IPS DF 6.9 (cell line): Measurements from ENCODE around the gene FNIP2.

Source experiments
- DNase-seq: peaks from one replicate; pipeline ENCODE4 v3.0.0-alpha.2; 2013; ENCODE audit warnings: low read depth, low spot score
- H3K27ac ChIP-seq: one replicate; pipeline ENCODE4 v1.5.1; 2013; ENCODE audit warnings: low read length, control low read depth
- H3K27me3 ChIP-seq: 2 replicates; pipeline ENCODE4 v1.6.1; 2013; ENCODE audit warnings: mild to moderate bottlenecking, low read length; ENCODE audit not compliant: control insufficient read depth, insufficient read depth
- H3K36me3 ChIP-seq: 2 replicates; pipeline ENCODE4 v1.6.1; 2013; ENCODE audit warnings: low read length; ENCODE audit not compliant: control insufficient read depth, insufficient read depth
- H3K4me1 ChIP-seq: 2 replicates; pipeline ENCODE4 v1.6.1; 2013; ENCODE audit warnings: low read length; ENCODE audit not compliant: control insufficient read depth, insufficient read depth
- H3K4me3 ChIP-seq: 2 replicates; pipeline ENCODE4 v1.5.1; 2013; ENCODE audit warnings: mild to moderate bottlenecking, low read length
- H3K9me3 ChIP-seq: 2 replicates; pipeline ENCODE4 v1.6.1; 2013; ENCODE audit warnings: low read length, inconsistent platforms; ENCODE audit not compliant: control insufficient read depth, insufficient read depth
- WGBS: extraction: QIAGEN DNeasy Blood & Tissue Kit; methylation state at CpG from one replicate; pipeline ENCODE4 v1.1.7; 2013; ENCODE audit warnings: mixed read lengths, missing lambda C conversion rate; ENCODE audit not compliant: insufficient read length, insufficient coverage; 5-methylcytosine and 5-hydroxymethylcytosine counted together

FNIP2 gene

DNA sequence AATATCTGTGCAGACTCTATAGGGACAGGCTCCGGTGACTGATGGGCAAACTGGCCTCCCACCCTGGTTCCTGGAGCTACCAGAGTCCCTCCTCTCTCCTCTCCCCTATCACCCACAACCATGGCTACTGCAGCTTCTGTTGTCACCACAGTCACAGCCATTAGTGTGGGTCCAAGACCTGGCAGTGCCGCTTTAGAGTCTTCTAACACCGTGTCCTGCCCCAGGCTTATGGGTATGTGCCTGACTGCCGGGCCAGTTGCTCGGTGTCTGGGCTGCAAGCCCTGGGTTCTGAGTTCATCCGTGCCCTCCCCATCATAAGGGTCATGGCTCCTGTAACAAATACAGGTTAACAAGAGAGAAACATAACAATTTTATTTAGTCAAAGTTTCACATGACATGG is 85.4 kb downstream of the FNIP2 start:
- H3K9me3 ChIP-seq, result no peaks in the 10 kb centered on the region
- H3K36me3 ChIP-seq, result no peaks in the 10 kb centered on the region
- no peaks in the 10 kb centered on the region for H3K4me1 ChIP-seq
- DNase-seq, result no peak
- no CpG with 5 or more reads among the region's 6 CpGs for WGBS
- H3K27me3 ChIP-seq, result no peaks in the 10 kb centered on the region
- H3K27ac ChIP-seq, result no peak overlapping the region
- no peak overlapping the region for H3K4me3 ChIP-seq

DNA sequence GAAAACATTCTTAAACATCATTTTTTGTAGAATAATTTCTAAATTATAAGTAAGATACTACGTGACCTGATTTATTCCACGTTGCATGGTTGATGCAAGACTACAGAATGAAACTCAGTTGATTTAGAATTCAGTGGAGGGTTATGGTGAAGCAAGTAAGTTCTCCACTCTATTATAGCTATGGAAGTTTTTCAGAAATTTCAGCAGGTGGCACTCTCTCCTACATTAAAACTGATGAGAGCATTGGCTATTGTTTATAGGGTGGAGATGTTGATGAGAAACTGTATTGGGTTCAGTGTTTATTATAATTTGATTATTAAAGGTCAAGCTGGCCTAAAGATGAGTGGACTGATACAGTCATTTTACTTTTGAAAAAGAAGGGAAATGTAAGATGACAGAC is 88.0 kb downstream of the FNIP2 start:
- H3K27me3 ChIP-seq, result no peaks in the 10 kb centered on the region
- no peaks in the 10 kb centered on the region for H3K9me3 ChIP-seq
- no CpG with 5 or more reads among the region's 2 CpGs for WGBS
- no peak for DNase-seq
- H3K4me1 ChIP-seq, result no peaks in the 10 kb centered on the region
- H3K27ac ChIP-seq, result no peak overlapping the region
- H3K4me3 ChIP-seq, result no peak overlapping the region
- H3K36me3 ChIP-seq, result no peaks in the 10 kb centered on the region

DNA sequence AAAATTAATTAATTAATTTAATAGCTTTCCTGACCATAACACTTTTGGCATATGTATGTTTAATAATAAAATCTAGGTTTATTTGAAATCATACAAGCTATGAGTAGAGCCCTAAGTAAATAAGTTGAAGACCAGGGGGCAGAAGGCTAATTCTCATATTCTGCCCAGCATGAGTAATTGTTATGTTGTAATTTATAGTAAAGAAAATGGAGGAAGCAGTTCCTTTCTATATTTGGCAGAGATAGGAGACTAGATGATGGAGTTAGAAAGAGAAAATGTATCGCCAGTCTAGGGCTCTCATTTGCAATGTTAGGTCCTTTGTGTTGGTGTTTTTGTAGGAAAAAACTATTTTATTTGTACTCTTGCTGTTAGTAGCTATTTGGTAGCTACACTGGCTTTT is 89.1 kb downstream of the FNIP2 start:
- Histone ChIP-seq H3K4me1 (no peaks in the 10 kb centered on the region), H3K9me3 (no peaks in the 10 kb centered on the region), H3K27ac (no peak overlapping the region), H3K4me3 (no peak overlapping the region), H3K27me3 (no peaks in the 10 kb centered on the region), H3K36me3 (0 out of 2 replicates have a peak, but pooled peaks cover 2% of the 10 kb centered on the region)
- WGBS, result no CpG with 5 or more reads among the region's 1 CpG
- DNase-seq, result no peak

DNA sequence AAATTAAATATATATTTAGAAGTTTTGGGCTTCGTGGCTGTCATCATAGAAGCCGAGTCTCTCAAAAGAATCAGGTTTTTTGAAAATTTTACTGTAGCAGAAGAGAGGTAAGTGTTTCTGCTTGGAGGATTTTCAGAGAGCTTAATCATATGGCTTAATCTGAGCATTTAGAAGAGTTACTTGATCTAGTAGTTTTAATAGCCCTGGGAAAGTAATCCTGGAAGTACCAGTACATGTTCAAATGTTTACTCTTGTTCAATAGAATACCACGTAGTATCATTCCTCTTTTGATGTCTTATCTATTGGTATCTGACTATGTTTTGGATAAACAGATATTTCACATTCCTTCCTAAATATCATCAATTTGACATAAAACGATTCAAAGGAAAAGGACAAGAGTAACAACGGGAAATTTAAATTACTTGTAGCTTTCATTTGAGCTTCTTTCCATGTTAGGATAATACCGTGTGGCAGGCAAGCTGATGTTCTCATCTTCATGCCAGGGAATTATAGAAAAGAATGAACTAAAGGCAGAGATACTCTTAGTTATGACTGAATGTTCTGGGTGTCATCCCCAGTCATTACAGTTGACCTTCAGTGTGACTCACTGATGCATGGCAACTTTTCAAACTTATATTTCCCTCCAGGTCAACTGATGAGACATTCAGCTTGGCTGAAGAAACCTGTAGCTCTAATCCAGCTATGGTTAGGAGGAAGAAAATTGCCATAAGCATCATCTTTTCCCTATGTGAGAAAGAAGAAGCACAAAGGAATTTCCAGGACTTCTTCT is 89.8 kb downstream of the FNIP2 start:
- no CpG with 5 or more reads among the region's 6 CpGs for WGBS
- Histone ChIP-seq H3K9me3 (no peaks in the 10 kb centered on the region), H3K36me3 (0 out of 2 replicates have a peak, but pooled peaks cover 2% of the 10 kb centered on the region), H3K27ac (no peak overlapping the region), H3K4me3 (no peak overlapping the region), H3K4me1 (no peaks in the 10 kb centered on the region), H3K27me3 (no peaks in the 10 kb centered on the region)
- no peak for DNase-seq

DNA sequence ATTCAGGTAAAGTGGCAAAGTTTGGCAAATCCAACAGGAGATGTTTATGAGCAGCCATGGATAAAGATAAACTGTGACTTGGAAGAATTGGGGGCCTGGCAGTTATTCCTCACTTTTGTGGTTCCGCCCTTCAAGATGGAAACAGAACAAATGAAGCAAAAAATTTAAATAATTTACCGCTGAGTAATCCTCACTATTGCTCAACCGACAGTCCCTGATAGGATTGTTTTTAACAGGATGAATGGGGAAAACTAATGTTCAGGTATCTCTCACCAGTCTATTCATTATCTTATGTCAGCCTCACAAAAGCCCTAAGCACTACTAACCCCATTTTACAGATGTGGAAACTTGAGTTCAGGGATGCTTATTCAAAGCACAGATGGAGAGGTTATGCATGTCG is 90.8 kb downstream of the FNIP2 start:
- Histone ChIP-seq H3K9me3 (no peaks in the 10 kb centered on the region), H3K36me3 (0 out of 2 replicates have a peak, but pooled peaks cover 2% of the 10 kb centered on the region), H3K4me1 (no peaks in the 10 kb centered on the region), H3K27ac (no peak overlapping the region), H3K4me3 (no peak overlapping the region), H3K27me3 (no peaks in the 10 kb centered on the region)
- no peak for DNase-seq
- no CpG with 5 or more reads among the region's 4 CpGs for WGBS

DNA sequence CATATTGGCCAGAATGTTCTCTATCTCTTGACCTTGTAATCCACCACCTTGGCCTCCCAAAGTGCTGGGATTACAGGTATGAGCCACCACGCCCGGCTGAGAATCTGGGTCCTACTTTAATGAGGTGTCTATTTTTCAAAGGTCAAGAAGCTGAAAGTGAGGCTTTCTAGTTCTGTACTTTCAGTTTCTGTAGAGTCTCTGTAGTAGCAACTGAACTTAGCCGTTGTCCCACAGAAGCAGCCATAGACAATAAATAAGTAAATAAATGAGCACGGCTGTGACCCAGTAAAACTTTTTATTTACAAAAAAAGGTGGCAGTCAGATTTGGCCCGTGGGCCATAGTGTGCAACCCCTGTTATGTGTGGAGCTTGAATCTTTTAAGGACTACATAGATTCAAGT is 92.0 kb downstream of the FNIP2 start:
- Histone ChIP-seq H3K4me1 (no peaks in the 10 kb centered on the region), H3K36me3 (0 out of 2 replicates have a peak, but pooled peaks cover 2% of the 10 kb centered on the region), H3K27me3 (no peaks in the 10 kb centered on the region), H3K4me3 (no peak overlapping the region), H3K9me3 (no peaks in the 10 kb centered on the region), H3K27ac (no peak overlapping the region)
- no CpG with 5 or more reads among the region's 5 CpGs for WGBS
- DNase-seq, result no peak

DNA sequence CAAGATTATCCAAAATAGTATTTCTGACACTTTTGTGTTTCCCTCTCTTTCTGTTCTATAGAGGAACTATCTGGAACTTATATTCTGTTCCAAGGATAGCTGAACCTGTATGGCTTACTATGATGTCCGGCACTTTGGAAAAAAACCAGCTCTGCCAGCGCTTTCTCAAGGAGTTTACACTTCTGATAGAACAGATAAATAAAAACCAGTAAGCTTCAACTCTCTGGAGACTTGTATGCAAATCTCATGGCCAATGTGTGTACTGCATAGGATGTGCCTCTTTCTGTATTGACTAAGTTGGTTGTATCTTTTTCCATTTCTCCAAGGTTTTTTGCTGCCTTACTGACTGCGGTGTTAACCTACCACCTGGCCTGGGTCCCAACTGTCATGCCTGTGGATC is 92.5 kb downstream of the FNIP2 start:
- WGBS, result no CpG with 5 or more reads among the region's 3 CpGs
- no peak for DNase-seq
- Histone ChIP-seq H3K27me3 (no peaks in the 10 kb centered on the region), H3K27ac (no peak overlapping the region), H3K4me3 (no peak overlapping the region), H3K36me3 (0 out of 2 replicates have a peak, but pooled peaks cover 2% of the 10 kb centered on the region), H3K9me3 (no peaks in the 10 kb centered on the region), H3K4me1 (no peaks in the 10 kb centered on the region)

- Histone ChIP-seq H3K4me1 (no peaks in the 10 kb centered on the region), H3K27ac (no peak overlapping the region), H3K9me3 (no peaks in the 10 kb centered on the region), H3K27me3 (no peaks in the 10 kb centered on the region), H3K4me3 (no peak overlapping the region), H3K36me3 (0 out of 2 replicates have a peak, but pooled peaks cover 2% of the 10 kb centered on the region)
- no peak for DNase-seq
- no CpG with 5 or more reads among the region's 3 CpGs for WGBS
Observed at GRCh38 chr4:158861766-158862165, 92.9 kb downstream of the FNIP2 start.

DNA sequence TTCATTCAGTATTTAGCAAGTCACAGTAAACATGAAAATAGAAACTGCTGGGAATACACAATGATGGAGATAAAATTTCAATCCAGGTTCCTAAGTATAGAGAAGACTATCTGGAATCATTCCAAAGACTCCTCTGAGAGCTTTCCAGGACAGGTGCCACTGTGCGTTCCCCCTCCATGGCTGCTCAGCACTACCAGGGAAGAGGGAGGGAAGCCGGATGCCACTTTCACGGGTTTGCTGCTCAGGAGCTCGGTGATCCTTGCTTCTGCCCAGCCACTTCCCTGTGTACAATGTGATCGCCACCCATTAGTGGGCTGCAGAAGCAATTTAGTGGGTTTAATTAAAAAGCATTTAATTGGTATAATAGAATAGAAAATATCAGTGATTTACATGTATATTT is 94.5 kb downstream of the FNIP2 start:
- Histone ChIP-seq H3K4me1 (no peaks in the 10 kb centered on the region), H3K27me3 (no peaks in the 10 kb centered on the region), H3K4me3 (no peak overlapping the region), H3K27ac (no peak overlapping the region), H3K36me3 (0 out of 2 replicates have a peak, but pooled peaks cover 2% of the 10 kb centered on the region), H3K9me3 (no peaks in the 10 kb centered on the region)
- WGBS, result no CpG with 5 or more reads among the region's 5 CpGs
- DNase-seq, result no peak

DNA sequence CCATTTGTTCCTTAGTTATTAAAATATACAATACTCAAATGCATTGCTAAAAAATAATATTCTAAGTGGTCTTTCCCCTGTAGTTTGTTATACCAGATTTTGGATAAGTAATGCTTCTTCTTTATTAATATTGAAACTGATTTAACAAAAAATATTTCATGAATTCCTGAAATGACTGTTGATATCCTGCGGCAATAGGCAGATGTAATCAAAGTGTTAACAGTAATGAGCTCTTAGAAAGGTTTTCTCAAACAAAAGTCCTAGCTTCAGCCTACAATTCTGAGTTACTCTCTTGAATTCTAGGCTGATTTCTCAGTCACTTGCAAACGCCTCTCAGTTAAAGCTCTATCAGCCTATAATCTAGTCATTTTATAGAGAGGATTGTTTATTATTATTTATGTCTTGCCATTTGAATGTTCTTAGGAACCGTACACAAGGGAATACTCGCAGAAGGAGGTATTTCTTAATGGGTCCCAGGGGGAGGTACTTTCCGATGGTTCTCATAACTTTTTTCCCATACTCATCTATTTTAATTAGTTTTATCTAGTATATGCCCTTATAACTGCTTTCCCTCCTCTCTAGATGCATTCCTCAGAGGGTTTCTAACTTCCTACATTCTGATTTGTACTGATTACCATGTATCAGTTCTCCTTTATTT is 96.8 kb downstream of the FNIP2 start:
- Histone ChIP-seq H3K4me3 (no peak overlapping the region), H3K27ac (no peak overlapping the region), H3K27me3 (no peaks in the 10 kb centered on the region), H3K4me1 (0 out of 2 replicates have a peak, but pooled peaks cover under 1% of the 10 kb centered on the region), H3K36me3 (0 out of 2 replicates have a peak, but pooled peaks cover 2% of the 10 kb centered on the region), H3K9me3 (no peaks in the 10 kb centered on the region)
- no peak for DNase-seq
- WGBS, result no CpG with 5 or more reads among the region's 5 CpGs
